OCI-LY7 (cell line): ENCODE data around the gene SUDS3.

Experiments
- CTCF ChIP-seq: fragments of 200-600 bp; sonication (generic); conservative IDR thresholded peaks from 2 replicates; pipeline ENCODE4 v1.5.1; 2014; ENCODE audit warnings: mild to moderate bottlenecking, antibody characterized with exemption, low read length, moderate library complexity, mixed read lengths
- EZH2phosphoT487 ChIP-seq: fragments of 200-600 bp; sonication (generic); IDR thresholded peaks from 2 replicates; pipeline ENCODE4 v1.6.1; 2018; ENCODE audit warnings: low read depth, borderline replicate concordance, mild to moderate bottlenecking, mixed run types, antibody characterized with exemption, low read length, moderate library complexity, mixed read lengths

- no peak for TF ChIP-seq CTCF
- no peak for TF ChIP-seq EZH2phosphoT487
Observed at GRCh38 chr12:118391836-118392235, 15.5 kb downstream of the SUDS3 start.
